Transverse colon (tissue), 4 donors: ENCODE measurements around the gene FEV. TPM values are rescaled to one million over a fixed set of nuclear protein-coding genes. Genes with fewer than 3 reads are reported as not detected.

Experiments used
- DNase-seq: peaks from one replicate; pipeline ENCODE4 v3.0.0-alpha.2; 2019
- H3K27ac ChIP-seq, 4 donors: fragments of 200-600 bp; sonication (generic); 2 replicates each; pipeline ENCODE4 v1.5.1; 2016 to 2018; ENCODE audit warnings: inconsistent platforms in 4 of 4
- H3K27me3 ChIP-seq: fragments of 200-600 bp; sonication (generic); 2 replicates; pipeline ENCODE4 v1.5.1; 2017; ENCODE audit warnings: inconsistent platforms
- H3K36me3 ChIP-seq, 4 donors: fragments of 200-600 bp; sonication (generic); 2 replicates each; pipeline ENCODE4 v1.5.1; 2017 to 2019; ENCODE audit warnings: inconsistent platforms in 4 of 4
- H3K4me1 ChIP-seq, 4 donors: fragments of 200-600 bp; sonication (generic); 2 replicates each; pipeline ENCODE4 v1.5.1; 2017 to 2020; ENCODE audit warnings: inconsistent platforms in 4 of 4
- H3K4me3 ChIP-seq, 4 donors: fragments of 200-600 bp; sonication (generic); 1 replicate in 1 of 4; 2 replicates in 3 of 4; pipeline versions ENCODE4 v1.5.1 to v1.6.1; 2017 to 2019; ENCODE audit warnings: inconsistent platforms in 4 of 4
- H3K9me3 ChIP-seq, 2 donors: fragments of 200-600 bp; sonication (generic); 2 replicates each; pipeline ENCODE4 v1.5.1; 2017 to 2019; ENCODE audit warnings: inconsistent platforms in 2 of 2
- EP300 ChIP-seq: sonication (generic); formaldehyde crosslinking; IDR thresholded peaks from one replicate; pipeline ENCODE4 v1.6.1; 2017; ENCODE audit warnings: antibody characterized with exemption, low read depth
- POLR2A ChIP-seq: fragments of 450-650 bp; IDR thresholded peaks from one replicate; pipeline ENCODE4 v1.6.1; 2016; ENCODE audit warnings: antibody characterized with exemption, mild to moderate bottlenecking, moderate library complexity
- POLR2AphosphoS5 ChIP-seq, 3 donors: sonication (generic); formaldehyde crosslinking; IDR thresholded peaks; one replicate each; pipeline ENCODE4 v1.6.1; 2016; ENCODE audit warnings: antibody characterized with exemption in 3 of 3
- WGBS, 2 donors: methylation state at CpG; one replicate each; pipeline ENCODE4 v1.1.5; 2018; ENCODE audit warnings: low coverage in 1 of 2; 5-methylcytosine and 5-hydroxymethylcytosine counted together
- in situ Hi-C, 4 donors: fragments of 200-750 bp; cut with MboI; loops; one replicate each; pipeline versions ENCODE4 v1.15.0 to v1.15.1; 2017; ENCODE audit warnings: low sequenced_read_pairs in 3 of 4, low pct_ligation_motif_present in 1 of 4, low pct_unique_long_range_greater_than_20kb in 1 of 4
- intact Hi-C: fragments of 100-400 bp; cut with DNase I; formaldehyde crosslinking; loops from one replicate; pipeline ENCODE4 v1.15.1; 2023; ENCODE audit warnings: low total_unique reads
- total RNA-seq, 4 donors: library from RNA; depleted of rRNA; stranded (reverse); fragments of >200 nt; gene quantifications; one replicate each; pipeline ENCODE4 v1.1.0, GENCODE V29; 2016
- TF ChIP-seq, protein P1 (sequence below), 5 experiments: fragments of 200-600 bp in 3 of 5; fragments of 450-650 bp in 2 of 5; sonication (generic) in 3 of 5; IDR thresholded peaks; 1 replicate in 2 of 5; 2 replicates in 3 of 5; pipeline ENCODE4 v1.5.1; 2016 to 2017; ENCODE audit warnings: antibody characterized with exemption in 5 of 5, inconsistent platforms in 3 of 5, mild to moderate bottlenecking in 2 of 5, moderate library complexity in 1 of 5

The FEV gene
- total RNA-seq, 4 donors from 2014 or later, result 1.9 to 8.2 TPM; not detected in 2

GRCh38 chr2:218998414-218999002, 13.5 kb upstream of the FEV start:
- DNase-seq, result no peak
- no peaks in the 10 kb centered on the region for H3K9me3 ChIP-seq
- peak overlapping the region in 1 of 4 donors; percentile 90 for H3K27ac ChIP-seq
- no peaks in the 10 kb centered on the region for H3K36me3 ChIP-seq
- WGBS, 2 donors, result 58 to 60% methylated on average over 2 to 12 of the region's 12 CpGs
- H3K4me1 ChIP-seq, result peaks cover 20 to 47% (median 35%) of the 10 kb centered on the region in 4 donors
- intact Hi-C loops (no loop called here), in situ Hi-C loops (no loop called here)
- TF ChIP-seq POLR2AphosphoS5 (IDR thresholded peaks at IDR 0.05) (no peak), EP300 (no peak)
- H3K4me3 ChIP-seq, result no peak overlapping the region
- peaks cover 81% of the 10 kb centered on the region for H3K27me3 ChIP-seq

DNA sequence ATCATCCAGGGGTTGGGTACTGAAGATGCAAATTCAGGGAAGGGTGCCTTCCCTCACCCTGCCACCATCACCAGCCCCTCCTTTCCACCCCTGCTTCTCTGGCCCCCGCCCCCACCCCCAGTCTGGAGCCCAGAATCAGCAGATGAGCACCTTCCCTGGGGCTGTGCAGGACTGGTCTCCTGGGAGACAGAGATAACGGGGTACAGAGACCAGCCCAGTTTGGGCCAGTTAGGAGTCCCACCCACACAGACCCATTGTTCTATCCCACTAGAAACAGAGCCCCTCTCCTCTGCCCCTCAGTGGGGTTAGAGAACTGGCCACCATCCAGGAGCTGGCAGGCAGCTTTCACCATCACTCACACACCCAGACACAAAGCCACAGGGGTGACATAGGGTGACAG, 12.7 kb upstream of the FEV start:
- intact Hi-C loops (no loop called here), in situ Hi-C loops (no loop called here)
- Histone ChIP-seq H3K27me3 (peaks cover 81% of the 10 kb centered on the region), H3K9me3 (no peaks in the 10 kb centered on the region), H3K4me1 (peaks cover 23 to 47% (median 38%) of the 10 kb centered on the region in 4 donors), H3K27ac (peak overlapping the region in 1 of 4 donors; percentile 45), H3K36me3 (no peaks in the 10 kb centered on the region), H3K4me3 (no peak overlapping the region)
- WGBS, 2 donors, result 45% methylated on average over 2 of the region's 2 CpGs; no CpG with 5 or more reads in 1 of the 2 donors
- DNase-seq, result no peak
- TF ChIP-seq EP300 (no peak), POLR2AphosphoS5 (IDR thresholded peaks at IDR 0.05) (no peak), POLR2A (no peak)
- TF ChIP-seq, protein P1, sequence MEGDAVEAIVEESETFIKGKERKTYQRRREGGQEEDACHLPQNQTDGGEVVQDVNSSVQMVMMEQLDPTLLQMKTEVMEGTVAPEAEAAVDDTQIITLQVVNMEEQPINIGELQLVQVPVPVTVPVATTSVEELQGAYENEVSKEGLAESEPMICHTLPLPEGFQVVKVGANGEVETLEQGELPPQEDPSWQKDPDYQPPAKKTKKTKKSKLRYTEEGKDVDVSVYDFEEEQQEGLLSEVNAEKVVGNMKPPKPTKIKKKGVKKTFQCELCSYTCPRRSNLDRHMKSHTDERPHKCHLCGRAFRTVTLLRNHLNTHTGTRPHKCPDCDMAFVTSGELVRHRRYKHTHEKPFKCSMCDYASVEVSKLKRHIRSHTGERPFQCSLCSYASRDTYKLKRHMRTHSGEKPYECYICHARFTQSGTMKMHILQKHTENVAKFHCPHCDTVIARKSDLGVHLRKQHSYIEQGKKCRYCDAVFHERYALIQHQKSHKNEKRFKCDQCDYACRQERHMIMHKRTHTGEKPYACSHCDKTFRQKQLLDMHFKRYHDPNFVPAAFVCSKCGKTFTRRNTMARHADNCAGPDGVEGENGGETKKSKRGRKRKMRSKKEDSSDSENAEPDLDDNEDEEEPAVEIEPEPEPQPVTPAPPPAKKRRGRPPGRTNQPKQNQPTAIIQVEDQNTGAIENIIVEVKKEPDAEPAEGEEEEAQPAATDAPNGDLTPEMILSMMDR (IDR thresholded peaks at IDR 0.05), result no peak

GRCh38 chr2:218996937-218997336, 12.0 kb upstream of the FEV start:
- DNase-seq, result no peak
- TF ChIP-seq EP300 (no peak), POLR2A (no peak), POLR2AphosphoS5 (IDR thresholded peaks at IDR 0.05) (no peak)
- TF ChIP-seq, protein P1 (IDR thresholded peaks at IDR 0.05), result no peak
- peaks cover 81% of the 10 kb centered on the region for H3K27me3 ChIP-seq
- no peak overlapping the region for H3K4me3 ChIP-seq
- H3K27ac ChIP-seq, result peak overlapping the region; percentile 6 to 66 (median 41)
- H3K9me3 ChIP-seq, result no peaks in the 10 kb centered on the region
- no peaks in the 10 kb centered on the region for H3K36me3 ChIP-seq
- WGBS, 2 donors, result 28% methylated on average over 4 of the region's 4 CpGs; no CpG with 5 or more reads in 1 of the 2 donors
- peaks cover 16 to 40% (median 33%) of the 10 kb centered on the region in 4 donors for H3K4me1 ChIP-seq
- intact Hi-C loops, result no loop called here
- in situ Hi-C loops, result no loop called here

DNA sequence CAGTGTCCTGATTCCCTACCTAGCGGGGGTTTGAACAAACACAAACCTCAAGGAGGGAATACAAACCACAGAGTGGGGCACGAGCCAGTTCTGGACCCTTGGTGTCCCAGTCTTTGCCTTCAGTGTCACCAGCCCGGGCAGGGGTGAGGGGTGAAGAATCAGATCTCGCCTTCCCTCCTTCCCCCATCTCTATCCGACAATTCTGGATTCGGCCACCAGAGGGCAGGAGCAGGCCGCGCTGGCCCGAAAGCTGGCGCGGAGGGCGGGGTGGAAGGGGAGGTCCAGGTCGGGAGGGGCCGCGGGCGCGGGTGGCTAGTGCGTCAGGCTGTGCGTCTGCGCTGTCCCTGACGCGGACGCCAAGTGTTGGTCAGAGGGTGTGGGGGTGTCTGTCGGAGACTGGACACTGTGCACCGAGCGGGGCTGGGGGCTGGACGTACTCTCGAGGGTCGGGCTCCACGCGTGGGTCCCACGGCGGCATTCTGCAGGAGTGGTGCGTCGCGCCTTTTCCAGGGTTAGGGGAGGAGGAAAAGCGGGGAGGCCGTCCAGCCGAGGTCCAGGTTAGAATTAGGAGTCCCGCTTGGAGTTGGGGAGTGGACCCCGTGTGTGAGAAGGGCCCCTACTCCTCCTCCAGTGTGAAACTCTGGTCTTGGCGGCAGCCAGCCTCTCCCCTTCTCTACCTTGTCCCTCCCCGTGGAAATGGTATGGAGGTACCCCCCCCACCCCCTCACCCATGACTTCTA, 11.2 kb upstream of the FEV start:
- H3K4me3 ChIP-seq, result peak overlapping the region in 3 of 4 donors; percentile 2 to 33 (median 25)
- in situ Hi-C loops (no loop called here), intact Hi-C loops (no loop called here)
- TF ChIP-seq, protein P1 (IDR thresholded peaks at IDR 0.05), result peak; percentile 90 to 97 (median 91)
- TF ChIP-seq POLR2AphosphoS5 (IDR thresholded peaks at IDR 0.05) (peak; percentile 40 to 75 (median 69)), EP300 (no peak), POLR2A (peak; percentile 69)
- 4% methylated on average over 36 of the region's 43 CpGs; no CpG with 5 or more reads in 1 of the 2 donors for WGBS, 2 donors
- no peaks in the 10 kb centered on the region for H3K36me3 ChIP-seq
- H3K27ac ChIP-seq, result peak overlapping the region; percentile 6 to 66 (median 41)
- H3K4me1 ChIP-seq, result peaks cover 15 to 32% (median 26%) of the 10 kb centered on the region in 4 donors
- peaks cover 81% of the 10 kb centered on the region for H3K27me3 ChIP-seq
- peak; percentile 93 for DNase-seq
- H3K9me3 ChIP-seq, result no peaks in the 10 kb centered on the region
